Parathyroid adenoma (tissue), 2 donors: Measurements from ENCODE around the gene RRP8.

ENCODE experiments used
- H2AFZ ChIP-seq: fragments of 300-600 bp; sonication (generic); one replicate; pipeline ENCODE4 v1.7.0; 2017; ENCODE audit warnings: antibody characterized with exemption, mild to moderate bottlenecking
- H3K27ac ChIP-seq: fragments of 300-600 bp; sonication (generic); one replicate; pipeline ENCODE4 v1.7.0; 2017
- H3K27me3 ChIP-seq: fragments of 300-600 bp; sonication (generic); one replicate; pipeline ENCODE4 v1.7.0; 2017; ENCODE audit warnings: low read length; ENCODE audit not compliant: control insufficient read depth, insufficient read depth
- H3K36me3 ChIP-seq: fragments of 300-600 bp; sonication (generic); one replicate; pipeline ENCODE4 v1.7.0; 2017; ENCODE audit warnings: low read length; ENCODE audit not compliant: control insufficient read depth, insufficient read depth
- H3K4me1 ChIP-seq: fragments of 300-600 bp; sonication (generic); one replicate; pipeline ENCODE4 v1.7.0; 2017; ENCODE audit warnings: control low read depth
- H3K4me2 ChIP-seq: fragments of 300-600 bp; sonication (generic); one replicate; pipeline ENCODE4 v1.7.0; 2017; ENCODE audit warnings: low read length
- H3K4me3 ChIP-seq: fragments of 300-600 bp; sonication (generic); one replicate; pipeline ENCODE4 v1.7.0; 2017; ENCODE audit warnings: low read depth, low read length
- H3K79me2 ChIP-seq: fragments of 300-600 bp; sonication (generic); one replicate; pipeline ENCODE4 v1.7.0; 2017; ENCODE audit warnings: control low read depth
- H3K9ac ChIP-seq: fragments of 300-600 bp; sonication (generic); one replicate; pipeline ENCODE4 v1.7.0; 2017; ENCODE audit warnings: mild to moderate bottlenecking
- H3K9me3 ChIP-seq: fragments of 300-600 bp; sonication (generic); one replicate; pipeline ENCODE4 v1.7.0; 2017; ENCODE audit warnings: low read length; ENCODE audit not compliant: control insufficient read depth
- CTCF ChIP-seq: fragments of 300-600 bp; sonication (generic); IDR thresholded peaks from one replicate; pipeline ENCODE4 v1.7.0; 2017; ENCODE audit warnings: antibody characterized with exemption, mild to moderate bottlenecking
- donor health status: primary hyperparathyroidism.

The RRP8 gene

GRCh38 chr11:6557761-6558674, 45.4 kb downstream of the RRP8 start:
- Histone ChIP-seq H3K9me3 (no peaks in the 10 kb centered on the region), H3K27me3 (no peaks in the 10 kb centered on the region), H3K79me2 (peaks cover 3% of the 10 kb centered on the region), H3K27ac (no peak overlapping the region), H3K9ac (no peak overlapping the region), H3K4me3 (no peak overlapping the region), H3K4me2 (no peak overlapping the region), H3K36me3 (no peaks in the 10 kb centered on the region), H3K4me1 (peaks cover 1% of the 10 kb centered on the region), H2AFZ (no peak overlapping the region)
- no peak for TF ChIP-seq CTCF

GRCh38 chr11:6557063-6557462, 46.4 kb downstream of the RRP8 start:
- no peak overlapping the region for H2AFZ ChIP-seq
- no peak overlapping the region for H3K9ac ChIP-seq
- no peaks in the 10 kb centered on the region for H3K27me3 ChIP-seq
- peaks cover 3% of the 10 kb centered on the region for H3K79me2 ChIP-seq
- no peak overlapping the region for H3K4me2 ChIP-seq
- H3K4me3 ChIP-seq, result no peak overlapping the region
- no peaks in the 10 kb centered on the region for H3K4me1 ChIP-seq
- H3K9me3 ChIP-seq, result no peaks in the 10 kb centered on the region
- TF ChIP-seq CTCF, result no peak
- no peak overlapping the region for H3K27ac ChIP-seq
- no peaks in the 10 kb centered on the region for H3K36me3 ChIP-seq

DNA sequence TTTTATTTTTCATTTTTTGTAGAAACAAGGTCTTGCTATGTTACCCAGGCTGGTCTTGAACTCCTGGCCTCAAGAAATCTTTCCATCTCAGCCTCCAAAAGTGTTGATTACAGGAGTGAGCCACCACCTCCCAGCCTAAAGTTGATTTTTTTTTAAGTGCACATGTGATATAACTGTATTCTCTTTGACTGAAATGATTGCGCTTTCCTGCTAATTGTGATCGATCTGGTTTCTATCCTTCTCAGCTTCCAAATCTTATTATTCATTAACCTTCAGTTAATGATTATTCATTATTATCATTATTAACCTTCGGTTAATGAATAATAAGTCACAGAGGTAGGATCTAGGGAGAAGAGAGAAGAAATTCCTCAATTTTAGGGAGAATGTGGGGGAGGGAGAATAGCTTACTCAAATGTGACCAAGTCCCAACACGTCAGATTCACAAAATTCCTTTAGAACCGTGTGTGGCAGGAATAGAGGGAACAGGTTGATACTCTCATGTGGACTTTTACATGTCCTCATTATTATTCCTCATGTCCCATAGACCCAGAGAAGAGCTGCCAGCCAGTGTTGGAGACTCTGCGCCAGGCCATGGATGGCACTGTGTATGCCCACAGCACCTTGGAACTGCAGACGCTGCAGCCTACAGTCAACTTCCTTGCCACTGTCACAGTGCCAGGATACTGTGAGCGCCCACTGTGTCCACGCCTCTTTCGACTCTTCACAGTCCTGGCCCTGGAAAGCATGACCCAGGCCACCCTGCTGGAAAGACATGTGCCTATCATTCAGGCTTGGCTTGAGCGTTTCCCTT, 47.1 kb downstream of the RRP8 start:
- H3K79me2 ChIP-seq, result peaks cover 3% of the 10 kb centered on the region
- H3K4me1 ChIP-seq, result no peaks in the 10 kb centered on the region
- H3K4me3 ChIP-seq, result no peak overlapping the region
- no peak overlapping the region for H3K4me2 ChIP-seq
- H3K27ac ChIP-seq, result no peak overlapping the region
- no peaks in the 10 kb centered on the region for H3K9me3 ChIP-seq
- no peaks in the 10 kb centered on the region for H3K27me3 ChIP-seq
- no peak for TF ChIP-seq CTCF
- no peak overlapping the region for H2AFZ ChIP-seq
- no peak overlapping the region for H3K9ac ChIP-seq
- H3K36me3 ChIP-seq, result no peaks in the 10 kb centered on the region

- TF ChIP-seq CTCF, result no peak
- Histone ChIP-seq H3K9me3 (no peaks in the 10 kb centered on the region), H3K27me3 (no peaks in the 10 kb centered on the region), H3K4me1 (no peaks in the 10 kb centered on the region), H3K36me3 (no peaks in the 10 kb centered on the region), H2AFZ (no peak overlapping the region), H3K4me2 (no peak overlapping the region), H3K27ac (no peak overlapping the region), H3K9ac (no peak overlapping the region), H3K79me2 (peaks cover 3% of the 10 kb centered on the region), H3K4me3 (no peak overlapping the region)
Observed at GRCh38 chr11:6554828-6555706, 48.3 kb downstream of the RRP8 start.
